HT1080 (cell line): ENCODE data around the gene CBARP. TPM values are rescaled to one million over a fixed set of nuclear protein-coding genes. Genes with fewer than 3 reads are reported as not detected.

ENCODE experiments used
- DNase-seq: peaks from one replicate; pipeline ENCODE4 v3.0.0-alpha.2; 2015; ENCODE audit warnings: low read depth
- polyA plus RNA-seq, 2 experiments: library from polyadenylated mRNA; depleted of rRNA; stranded (reverse); fragments of >200 nt; gene quantifications; 2 replicates each; pipeline ENCODE4 v1.2.3, GENCODE V29; 2015
- total RNA-seq: library from RNA; depleted of rRNA; stranded (reverse); fragments of >200 nt; shearing (Covaris generic); gene quantifications from 2 replicates; pipeline ENCODE4 v1.2.3, GENCODE V29; 2014; rRNA removed

CBARP gene
- total RNA-seq: 3.1 and 3.2 TPM in 2 replicates
- 5.9 and 6.6 TPM in 2 replicates for polyA plus RNA-seq (2015; cell fraction: cytosol; rRNA removed)
- 11.9 TPM in 2 replicates for polyA plus RNA-seq (2015; cell fraction: nucleus; rRNA removed)

GRCh38 chr19:1237754-1238368, at the start of gene CBARP:
CBARP (minus strand) TSS chr19:1238005; CDS start chr19:1236100, 1,905 bp downstream.
- no peak for DNase-seq

- DNase-seq: no peak
Observed at GRCh38 chr19:1286487-1287353, 48.9 kb upstream of the CBARP start.

- no peak for DNase-seq
Observed at GRCh38 chr19:1285737-1286360, 48.0 kb upstream of the CBARP start, which contains the start of gene EFNA2. EFNA2 (plus strand) TSS chr19:1285873; CDS start chr19:1286169, 296 bp downstream.

- DNase-seq: no peak
Observed at GRCh38 chr19:1284979-1285736, 47.4 kb upstream of the CBARP start.

- DNase-seq: no peak
Observed at GRCh38 chr19:1284293-1284978, 46.6 kb upstream of the CBARP start.

- no peak for DNase-seq
Observed at GRCh38 chr19:1283917-1284292, 46.1 kb upstream of the CBARP start.

GRCh38 chr19:1283207-1283916, 45.6 kb upstream of the CBARP start:
- DNase-seq: no peak

GRCh38 chr19:1282588-1283206, 44.9 kb upstream of the CBARP start:
- no peak for DNase-seq

GRCh38 chr19:1281569-1282287, 43.9 kb upstream of the CBARP start:
- no peak for DNase-seq

- DNase-seq: no peak
Observed at GRCh38 chr19:1280636-1281568, 43.1 kb upstream of the CBARP start.

GRCh38 chr19:1279782-1280341, 42.1 kb upstream of the CBARP start:
- DNase-seq: peak; percentile 75

GRCh38 chr19:1278713-1279660, 41.2 kb upstream of the CBARP start:
- DNase-seq: no peak

GRCh38 chr19:1278074-1278473, 40.3 kb upstream of the CBARP start:
- no peak for DNase-seq

- DNase-seq: no peak
Observed at GRCh38 chr19:1277061-1277460, 39.3 kb upstream of the CBARP start.

GRCh38 chr19:1276628-1277022, 38.8 kb upstream of the CBARP start:
- DNase-seq: no peak

- no peak for DNase-seq
Observed at GRCh38 chr19:1275976-1276627, 38.3 kb upstream of the CBARP start.
